Ovary (tissue), 9 donors: ENCODE measurements around the gene ZNF701. TPM values are rescaled to one million over a fixed set of nuclear protein-coding genes. Genes with fewer than 3 reads are reported as not detected.
"Not testable (repeated sequence)": the region's sequence is repeated elsewhere in the genome, so short reads cannot be mapped to it uniquely, and the experiment has no call there.

Experiments
- DNase-seq, 5 donors: peaks; one replicate each; pipeline ENCODE4 v3.0.0-alpha.2; 2019 to 2020
- H3K27ac ChIP-seq, 2 donors: fragments of 200-600 bp; one replicate each; pipeline versions ENCODE4 v1.5.1 to v1.8.0; 2019 to 2022
- H3K27me3 ChIP-seq: fragments of 200-600 bp; one replicate; pipeline ENCODE4 v1.8.0; 2022
- H3K36me3 ChIP-seq: fragments of 200-600 bp; sonication (generic); one replicate; pipeline ENCODE4 v1.5.1; 2019
- H3K4me1 ChIP-seq: one replicate; pipeline ENCODE4 v1.8.1; 2013; ENCODE audit warnings: mild to moderate bottlenecking, moderate library complexity; ENCODE audit not compliant: insufficient read depth
- H3K4me3 ChIP-seq: fragments of 200-600 bp; sonication (generic); one replicate; pipeline ENCODE4 v1.5.1; 2017
- H3K9me3 ChIP-seq, 2 donors: fragments of 200-600 bp in 1 of 2; sonication (generic) in 1 of 2; one replicate each; pipeline versions ENCODE4 v1.5.1 to v1.8.1; 2013 to 2019; ENCODE audit warnings: mild to moderate bottlenecking in 1 of 2, moderate library complexity in 1 of 2
- EP300 ChIP-seq: sonication (generic); formaldehyde crosslinking; IDR thresholded peaks from one replicate; pipeline ENCODE4 v1.6.1; 2017; ENCODE audit warnings: antibody characterized with exemption
- POLR2A ChIP-seq: fragments of 450-650 bp; IDR thresholded peaks from one replicate; pipeline ENCODE4 v1.6.1; 2017; ENCODE audit warnings: antibody characterized with exemption, mild to moderate bottlenecking, moderate library complexity
- WGBS, 3 donors: extraction: QIAGEN DNeasy Blood & Tissue Kit in 1 of 3; methylation state at CpG; one replicate each; pipeline versions ENCODE4 v1.1.5 to v1.1.7; 2013 to 2017; 5-methylcytosine and 5-hydroxymethylcytosine counted together
- intact Hi-C, 4 donors: fragments of 100-400 bp; cut with DNase I; formaldehyde crosslinking; loops; one replicate each; pipeline versions ENCODE4 v1.11.0 to v1.15.1; 2022 to 2023
- polyA plus RNA-seq, 2 donors: library from polyadenylated mRNA; stranded (reverse); fragments of 200-250 nt in 1 of 2; fragments of 350-450 nt in 1 of 2; fragmentation: Illumina TruSeq in 1 of 2; extraction: RNeasy Lipid Tissue Mini Kit (QIAGEN cat#74804) in 1 of 2; gene quantifications; one replicate each; pipeline ENCODE4 v1.2.3, GENCODE V29; 2013 to 2014
- total RNA-seq, 7 donors: library from RNA; depleted of rRNA in 2 of 7; stranded (reverse); fragments of >200 nt in 2 of 7; fragmentation: NEBNext Ultra II Directional in 3 of 7; extraction: Animal tissue kit (Norgen Biotek cat#: 25700) in 3 of 7; gene quantifications; one replicate each; pipeline versions ENCODE4 v1.1.0 to v1.2.4, GENCODE V29; 2016 to 2023
- TF ChIP-seq, protein P1 (sequence below), 3 donors: fragments of 450-650 bp in 2 of 3; fragments of 200-600 bp in 1 of 3; IDR thresholded peaks; one replicate each; pipeline versions ENCODE4 v1.5.1 to v1.8.0; 2016 to 2022; ENCODE audit warnings: antibody characterized with exemption in 3 of 3, mild to moderate bottlenecking in 1 of 3
- donor health status: DM: no; HTN: no; CAD: no; lungs with moderate emphysema.
- donor health status: DM: no; HTN: no; CAD: no.
- donor health status: Bipolar disorder and iron deficiency.
- donor health status: DM: yes; HTN: yes; CAD: no.
- donor health status: DM: no; HTN: no; CAD: no.
- donor health status: DM: yes; HTN: yes; CAD: no.

ZNF701 gene
- total and polyA plus RNA-seq, 9 donors: 7.3 to 21.7 (median 15.5) TPM

- Histone ChIP-seq H3K9me3 (peaks cover 0 to 11% of the 10 kb centered on the region in 2 donors), H3K4me1 (peaks cover 4% of the 10 kb centered on the region), H3K27me3 (no peaks in the 10 kb centered on the region), H3K4me3 (no peak overlapping the region), H3K36me3 (no peaks in the 10 kb centered on the region), H3K27ac (no peak overlapping the region)
- TF ChIP-seq, protein P1, sequence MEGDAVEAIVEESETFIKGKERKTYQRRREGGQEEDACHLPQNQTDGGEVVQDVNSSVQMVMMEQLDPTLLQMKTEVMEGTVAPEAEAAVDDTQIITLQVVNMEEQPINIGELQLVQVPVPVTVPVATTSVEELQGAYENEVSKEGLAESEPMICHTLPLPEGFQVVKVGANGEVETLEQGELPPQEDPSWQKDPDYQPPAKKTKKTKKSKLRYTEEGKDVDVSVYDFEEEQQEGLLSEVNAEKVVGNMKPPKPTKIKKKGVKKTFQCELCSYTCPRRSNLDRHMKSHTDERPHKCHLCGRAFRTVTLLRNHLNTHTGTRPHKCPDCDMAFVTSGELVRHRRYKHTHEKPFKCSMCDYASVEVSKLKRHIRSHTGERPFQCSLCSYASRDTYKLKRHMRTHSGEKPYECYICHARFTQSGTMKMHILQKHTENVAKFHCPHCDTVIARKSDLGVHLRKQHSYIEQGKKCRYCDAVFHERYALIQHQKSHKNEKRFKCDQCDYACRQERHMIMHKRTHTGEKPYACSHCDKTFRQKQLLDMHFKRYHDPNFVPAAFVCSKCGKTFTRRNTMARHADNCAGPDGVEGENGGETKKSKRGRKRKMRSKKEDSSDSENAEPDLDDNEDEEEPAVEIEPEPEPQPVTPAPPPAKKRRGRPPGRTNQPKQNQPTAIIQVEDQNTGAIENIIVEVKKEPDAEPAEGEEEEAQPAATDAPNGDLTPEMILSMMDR (IDR thresholded peaks at IDR 0.05): no peak
- TF ChIP-seq EP300 (no peak), POLR2A (no peak)
- intact Hi-C loops: no loop called here
- DNase-seq: no peak
- WGBS, 3 donors: 90 to 92% (median 91%) methylated on average over 6 of the region's 6 CpGs
Observed at GRCh38 chr19:52566121-52566520, 4.0 kb upstream of the ZNF701 start.

DNA sequence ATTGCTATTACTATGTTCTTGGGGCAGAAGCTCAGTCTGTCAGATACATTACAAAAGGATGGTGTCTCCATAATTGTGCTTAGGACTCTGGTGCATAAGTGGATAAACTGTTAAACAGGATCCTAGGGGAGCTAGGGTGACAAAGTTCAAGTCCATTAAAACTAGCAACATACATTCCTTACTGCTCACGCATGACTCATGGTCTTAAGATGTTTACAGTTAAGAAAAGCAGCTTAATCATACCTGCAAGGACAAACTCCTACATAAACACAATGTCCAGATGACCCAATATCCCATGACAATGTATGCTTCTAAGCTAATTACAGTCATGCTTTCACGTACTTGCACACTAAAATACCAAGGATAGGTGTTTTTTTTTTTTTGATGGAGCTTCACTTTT is 3.5 kb upstream of the ZNF701 start:
- TF ChIP-seq EP300 (no peak), POLR2A (no peak)
- TF ChIP-seq, protein P1 (IDR thresholded peaks at IDR 0.05): no peak
- 77 to 80% (median 79%) methylated on average over 2 of the region's 2 CpGs for WGBS, 3 donors
- H3K27ac ChIP-seq: no peak overlapping the region
- H3K9me3 ChIP-seq: peaks cover 0 to 7% of the 10 kb centered on the region in 2 donors
- intact Hi-C loops: no loop called here
- no peak overlapping the region for H3K4me3 ChIP-seq
- no peaks in the 10 kb centered on the region for H3K27me3 ChIP-seq
- no peak for DNase-seq
- no peaks in the 10 kb centered on the region for H3K36me3 ChIP-seq
- peaks cover 4% of the 10 kb centered on the region for H3K4me1 ChIP-seq

DNA sequence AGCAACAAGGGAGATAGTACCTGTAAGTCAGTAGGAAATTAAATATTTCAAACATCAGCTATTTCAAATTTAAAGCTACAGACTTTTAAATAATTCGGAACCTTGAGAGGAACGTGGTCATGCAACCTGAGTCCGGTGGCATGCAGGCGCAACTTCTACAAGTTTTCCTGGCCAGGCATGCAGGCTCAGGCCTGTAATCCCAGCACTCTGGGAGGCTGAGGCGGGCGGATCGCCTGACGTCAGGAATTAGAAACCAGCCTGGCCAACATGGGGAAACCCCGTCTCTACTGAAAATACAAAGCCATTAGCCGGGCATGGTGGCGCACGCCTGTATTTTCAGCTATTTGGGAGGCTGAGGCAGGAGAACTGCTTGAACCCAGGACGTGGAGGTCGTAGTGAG is 2.2 kb upstream of the ZNF701 start:
- intact Hi-C loops: no loop called here
- 96% methylated on average over 14 of the region's 14 CpGs for WGBS, 3 donors
- Histone ChIP-seq H3K27ac (no peak overlapping the region), H3K27me3 (no peaks in the 10 kb centered on the region), H3K4me3 (no peak overlapping the region), H3K36me3 (no peaks in the 10 kb centered on the region), H3K9me3 (no peaks in the 10 kb centered on the region), H3K4me1 (peaks cover 4% of the 10 kb centered on the region)
- TF ChIP-seq, protein P1 (IDR thresholded peaks at IDR 0.05): no peak
- TF ChIP-seq EP300: no peak
- no peak for TF ChIP-seq POLR2A
- no peak for DNase-seq

GRCh38 chr19:52569638-52569999 is 468 bp upstream of the ZNF701 start:
- H3K36me3 ChIP-seq, H3K27me3 ChIP-seq, H3K9me3 ChIP-seq, H3K4me1 ChIP-seq, intact Hi-C loops: not testable (repeated sequence)
- peak; percentile 60 to 69 (median 65) for DNase-seq
- 1 to 3% (median 3%) methylated on average over 11 to 13 of the region's 13 CpGs for WGBS, 3 donors
- peak overlapping the region; percentile 56 for H3K4me3 ChIP-seq
- H3K27ac ChIP-seq: peak overlapping the region; percentile 31 to 56

DNA sequence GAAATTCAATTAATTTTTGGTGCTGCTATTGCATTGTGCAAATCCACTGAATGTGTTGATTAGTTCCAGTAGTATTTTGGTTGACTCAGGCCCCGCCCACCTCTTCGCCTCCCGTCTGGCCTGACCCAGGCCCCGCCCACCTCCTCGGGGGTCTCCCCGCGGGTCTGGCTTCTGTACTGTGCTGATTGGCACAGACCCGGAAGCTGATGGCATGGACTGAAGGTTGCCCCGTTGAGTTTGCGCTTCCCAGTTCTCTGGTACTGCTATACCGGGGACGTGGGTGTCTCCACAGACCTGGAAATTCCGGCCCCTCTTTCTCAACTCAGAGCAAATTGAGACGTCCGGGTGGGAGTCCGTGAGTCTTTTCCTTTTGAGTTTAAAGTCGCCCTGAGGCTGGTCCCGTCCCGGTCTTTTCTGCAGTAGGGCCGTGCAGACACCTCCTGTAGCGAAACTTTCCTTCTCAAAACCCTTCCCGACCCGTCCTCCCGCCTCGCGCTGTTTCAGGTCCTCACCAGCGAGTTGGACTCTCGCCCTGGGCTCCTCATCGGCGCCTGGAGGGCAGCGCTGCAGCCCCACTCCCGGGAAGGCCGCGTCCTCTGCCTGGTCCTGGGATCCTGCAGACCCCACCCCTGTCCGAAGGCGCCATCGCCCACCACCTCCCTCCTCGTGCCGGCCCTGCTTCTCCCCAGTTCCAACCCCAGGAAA is 14.8 kb downstream of the ZNF701 start:
- 32 to 58% (median 56%) methylated on average over 39 of the region's 39 CpGs for WGBS, 3 donors

More for the DNA sequence above, 14.8 kb downstream of the ZNF701 start:
- Histone ChIP-seq H3K9me3 (no peaks in the 10 kb centered on the region), H3K4me3 (no peak overlapping the region), H3K36me3 (no peaks in the 10 kb centered on the region), H3K4me1 (no peaks in the 10 kb centered on the region), H3K27ac (no peak overlapping the region), H3K27me3 (no peaks in the 10 kb centered on the region)
- intact Hi-C loops: no loop called here
- TF ChIP-seq, protein P1 (IDR thresholded peaks at IDR 0.05): no peak
- TF ChIP-seq EP300 (no peak), POLR2A (no peak)
- peak in 2 of 5 donors; percentile 24 to 55 for DNase-seq
